CD1c-positive myeloid dendritic cell (primary cell): ENCODE results near the gene MDM4.
"Not testable (repeated sequence)": the region's sequence is repeated elsewhere in the genome, so short reads cannot be mapped to it uniquely, and the experiment has no call there.

ENCODE experiments used
- DNase-seq: peaks from one replicate; pipeline ENCODE4 v3.0.0-alpha.2; 2016; ENCODE audit errors: extremely low spot score

Gene MDM4

DNA sequence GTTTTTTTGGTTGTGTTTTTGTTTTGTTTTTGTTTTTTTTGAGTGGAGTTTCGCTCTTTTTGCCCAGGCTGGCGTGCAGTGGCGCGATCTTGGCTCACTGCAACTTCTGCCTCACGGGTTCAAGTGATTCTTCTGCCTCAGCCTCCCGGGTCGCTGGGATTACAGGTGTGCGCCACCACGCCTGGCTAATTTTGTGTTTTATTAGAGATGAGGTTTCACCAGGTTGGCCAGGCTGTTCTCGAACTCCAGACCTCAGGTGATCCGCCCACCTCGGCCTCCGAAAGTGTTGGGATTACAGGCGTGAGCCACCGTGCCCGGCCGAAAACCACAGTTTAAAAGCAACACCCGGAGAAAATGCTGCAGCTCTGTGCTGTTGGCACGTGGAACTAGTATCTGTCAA is 1.2 kb downstream of the MDM4 start:
- not testable (repeated sequence) for DNase-seq

DNA sequence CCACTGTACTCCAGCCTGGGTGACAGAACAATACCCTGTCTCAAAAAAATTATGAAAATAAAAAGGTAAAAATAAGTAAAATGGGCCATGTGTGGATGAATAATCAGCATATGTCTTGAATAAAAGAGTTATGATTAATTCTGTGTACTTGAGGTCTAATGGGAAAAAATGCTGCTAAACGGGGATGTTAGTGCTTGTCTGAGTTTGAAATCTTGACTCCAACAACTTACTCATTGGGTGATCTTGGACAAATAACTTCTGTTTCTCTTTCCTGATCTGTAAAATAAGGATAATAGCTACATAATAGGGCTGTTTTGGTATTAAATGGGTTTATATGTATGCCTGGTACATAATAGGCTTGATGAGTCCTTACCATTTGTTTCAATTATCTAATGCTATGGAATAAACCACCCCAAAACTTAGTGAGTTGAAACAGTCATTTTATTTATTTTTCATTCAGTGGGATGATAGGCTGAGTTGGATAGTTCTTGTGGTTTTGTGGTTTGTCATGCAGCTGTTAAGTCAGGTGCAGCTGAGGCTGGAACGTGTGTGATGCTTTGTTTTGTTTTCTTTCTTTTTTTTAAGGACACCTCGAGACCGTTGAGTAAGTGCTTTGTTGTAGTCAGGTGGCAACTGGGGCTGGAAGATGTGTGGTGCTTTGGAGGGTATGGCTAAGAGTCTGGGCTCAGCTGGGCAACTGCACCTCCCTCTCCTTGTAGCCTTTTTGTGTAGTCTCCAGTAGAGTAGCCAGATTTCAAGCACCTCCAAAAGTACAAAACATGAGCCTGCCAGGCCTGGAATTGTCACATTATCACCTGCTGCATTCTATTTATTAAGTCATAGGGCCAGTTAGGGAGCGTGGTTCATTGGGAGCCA is 4.9 kb downstream of the MDM4 start:
- peak; percentile 55 for DNase-seq

DNA sequence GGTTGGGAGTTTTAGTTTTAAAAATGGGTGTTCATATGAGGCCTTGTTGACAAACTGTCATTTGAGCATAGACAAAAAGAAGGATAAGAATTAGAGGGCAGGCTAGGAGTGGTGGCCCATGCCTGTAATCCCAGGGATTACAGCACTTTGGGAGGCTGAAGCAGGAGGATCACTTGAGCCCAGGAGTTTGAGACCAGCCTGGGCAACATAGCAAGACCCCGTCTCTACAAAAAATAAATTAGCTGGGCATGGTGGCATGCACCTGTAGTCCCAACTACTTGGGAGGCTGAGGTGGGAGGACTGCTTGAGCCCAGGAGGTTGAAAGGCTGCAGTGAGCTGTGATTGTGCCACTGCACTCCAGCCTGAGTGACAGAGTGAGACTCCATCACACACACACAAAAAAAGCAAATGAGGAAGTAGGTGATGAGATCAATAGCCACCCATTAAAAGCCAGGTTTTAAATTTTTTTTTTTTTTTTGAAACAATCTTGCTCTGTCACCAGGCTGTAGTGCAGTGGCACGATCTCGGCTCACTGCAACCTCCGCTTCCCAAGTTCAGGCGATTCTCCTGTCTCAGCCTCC is 5.8 kb downstream of the MDM4 start:
- DNase-seq: not testable (repeated sequence)

DNA sequence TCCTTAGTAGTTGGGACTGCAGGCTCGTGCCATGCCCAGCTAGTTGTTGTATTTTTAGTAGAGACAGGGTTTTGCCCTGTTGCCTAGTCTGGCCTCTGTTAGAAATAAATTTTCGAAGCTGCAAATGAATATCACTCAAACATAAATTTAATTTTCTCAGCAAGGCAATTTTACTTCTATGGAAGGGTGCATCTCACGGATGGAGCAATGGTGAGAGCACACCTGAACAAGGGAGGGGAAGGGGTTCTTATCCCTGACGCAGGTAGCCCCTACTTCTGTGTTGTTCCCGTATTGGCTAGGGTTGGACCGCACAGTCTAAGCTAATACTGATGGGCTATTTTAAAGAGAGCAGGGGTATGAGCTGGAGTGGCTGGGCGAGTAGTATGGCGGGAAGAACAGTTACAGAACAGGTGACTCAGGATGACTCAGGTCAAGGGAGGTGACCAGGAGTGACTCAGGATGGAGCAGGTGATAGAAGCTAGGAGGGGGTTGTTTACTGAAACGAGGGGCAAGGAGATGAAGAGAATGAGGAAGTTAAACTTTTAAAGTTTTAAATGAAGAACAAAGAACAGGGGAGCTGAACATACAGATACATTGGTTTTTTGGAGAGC is 7.5 kb downstream of the MDM4 start:
- no peak for DNase-seq

DNA sequence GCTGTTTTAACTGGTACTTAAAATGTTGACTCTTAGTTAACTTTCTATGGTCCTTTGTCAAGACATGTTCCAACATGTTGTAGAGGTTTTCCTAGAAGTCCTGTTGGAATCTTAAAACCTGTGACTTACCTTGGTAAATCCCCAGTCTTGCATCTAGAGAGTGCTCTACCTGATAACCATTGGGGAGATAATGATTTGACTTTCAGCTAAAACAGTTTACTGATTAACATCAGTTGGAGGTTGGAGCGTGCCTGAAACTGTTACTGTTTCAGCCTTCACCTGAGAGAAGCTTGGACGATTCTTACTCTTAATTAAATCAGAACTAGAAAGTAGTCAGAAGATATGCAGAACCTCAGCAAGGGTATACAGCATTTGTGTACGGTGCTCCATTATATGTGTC is 8.8 kb downstream of the MDM4 start:
- no peak for DNase-seq

DNA sequence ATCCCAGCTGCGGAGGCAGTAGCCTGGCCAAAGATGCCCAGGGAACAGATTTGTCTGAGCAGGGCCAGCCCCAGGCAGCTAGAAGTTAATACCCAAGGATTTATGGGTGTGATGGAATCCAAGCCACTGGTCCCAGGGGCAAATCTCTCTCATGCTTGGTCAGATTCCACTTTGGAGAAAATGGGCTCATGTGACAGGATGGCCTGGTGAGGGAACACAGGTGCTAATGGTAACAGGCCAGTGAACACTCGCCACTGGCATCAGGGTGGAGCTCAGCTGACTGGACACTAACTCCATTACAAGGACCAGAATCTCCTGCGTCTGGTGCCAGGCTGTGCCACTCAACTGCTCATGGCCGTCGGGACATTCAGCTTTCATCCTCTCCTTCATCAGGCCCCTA is 12.0 kb downstream of the MDM4 start:
- DNase-seq: no peak

DNA sequence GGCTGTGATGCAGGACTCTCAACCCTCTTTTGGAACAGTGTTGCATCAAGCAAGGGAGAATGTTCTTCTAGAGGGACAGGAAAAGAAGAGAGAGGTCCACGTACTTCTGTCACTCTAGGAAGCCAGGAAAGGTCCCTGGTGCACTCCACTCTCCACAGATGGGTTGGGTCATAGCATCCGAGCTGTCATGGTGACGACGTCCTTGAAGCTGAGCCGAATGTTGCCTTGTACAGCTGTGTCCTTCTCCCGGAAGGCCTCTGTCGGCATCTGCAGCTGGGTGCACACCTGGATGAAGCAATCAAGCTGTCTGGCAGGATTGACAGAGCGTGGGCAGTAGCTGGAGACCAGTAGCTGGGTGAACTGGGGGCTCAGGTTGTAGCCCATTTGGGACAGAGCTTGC is 12.5 kb downstream of the MDM4 start:
- DNase-seq: no peak

DNA sequence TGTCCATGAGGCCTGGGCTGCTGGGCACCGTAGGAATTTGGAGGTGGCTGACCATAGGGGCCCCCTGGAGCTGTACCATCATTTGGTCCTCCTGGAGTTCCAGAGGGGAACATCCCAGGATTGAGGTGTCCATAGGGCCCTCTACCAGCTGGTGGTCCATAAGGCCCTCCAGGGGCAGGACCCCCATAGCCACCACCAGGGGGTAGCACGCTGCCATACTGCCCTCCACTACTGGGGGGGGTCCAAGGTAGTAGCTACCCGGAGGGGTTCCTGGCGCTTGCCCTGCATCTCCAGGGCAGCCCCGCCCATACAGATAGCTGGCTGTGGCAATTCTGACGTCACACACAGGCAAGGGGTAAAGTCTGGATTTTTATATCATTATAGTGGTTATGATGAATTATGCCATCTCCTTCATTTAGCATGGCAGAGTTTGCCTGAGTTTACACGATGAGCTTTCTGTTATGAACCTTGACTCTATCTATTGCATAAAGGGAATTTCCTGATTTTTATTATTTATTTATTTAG is 13.2 kb downstream of the MDM4 start:
- DNase-seq: no peak

DNA sequence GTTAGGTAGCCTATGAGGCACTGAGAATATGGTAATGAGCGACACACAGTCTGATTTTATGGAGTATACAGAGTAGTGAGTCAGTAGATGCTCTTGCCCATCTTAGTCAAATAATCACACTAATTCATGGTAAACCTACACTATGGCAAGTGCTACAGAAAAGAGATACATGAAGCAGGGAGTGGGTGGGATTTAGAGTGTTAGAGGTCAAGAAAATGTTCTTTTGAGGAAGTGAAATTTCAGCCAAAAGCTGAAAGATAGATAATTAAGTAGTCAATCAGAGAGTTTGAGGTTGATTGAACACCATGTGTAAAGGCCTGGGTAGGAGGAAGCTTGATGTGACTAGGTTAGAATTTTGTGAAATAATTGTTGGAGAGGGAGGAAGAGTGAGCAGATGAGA is 14.7 kb downstream of the MDM4 start:
- peak; percentile 86 for DNase-seq

DNA sequence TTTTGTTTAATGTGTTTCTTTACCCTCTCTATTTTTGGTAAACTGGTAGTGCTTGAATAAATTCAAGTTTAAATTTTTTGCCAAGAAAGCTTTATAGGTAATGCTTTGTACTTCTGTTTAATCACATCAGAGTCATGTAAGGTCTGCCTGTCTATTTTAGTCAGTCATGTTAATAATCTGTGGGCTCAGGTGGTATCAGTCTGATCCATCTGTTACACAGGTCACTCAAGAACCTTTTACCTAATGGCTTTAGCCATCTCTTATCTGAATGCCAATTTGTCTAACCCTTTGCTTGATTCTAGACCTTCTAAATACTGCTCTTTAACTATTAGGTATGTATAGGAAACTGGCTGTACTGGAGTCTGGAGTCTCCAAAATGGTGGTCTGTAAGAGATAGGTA is 16.6 kb downstream of the MDM4 start:
- no peak for DNase-seq

DNA sequence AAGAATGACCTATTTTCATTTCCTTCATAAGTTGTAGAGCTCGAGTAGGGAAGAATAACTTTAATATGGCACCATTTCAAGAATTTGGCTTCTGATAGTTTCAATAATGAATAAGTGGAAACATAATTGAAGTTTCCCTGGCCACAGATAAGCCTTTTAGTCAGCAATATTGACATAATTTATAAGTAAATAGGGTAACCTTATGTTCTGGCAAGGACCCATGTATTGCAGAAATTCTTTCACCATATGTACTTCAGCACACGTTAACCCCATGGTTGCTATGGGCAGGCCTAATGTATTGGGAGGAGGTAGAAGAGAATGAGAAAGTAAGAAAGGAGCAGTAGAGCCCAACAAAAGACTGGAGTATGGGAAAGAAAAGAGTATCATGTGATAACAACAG is 25.4 kb downstream of the MDM4 start:
- no peak for DNase-seq

DNA sequence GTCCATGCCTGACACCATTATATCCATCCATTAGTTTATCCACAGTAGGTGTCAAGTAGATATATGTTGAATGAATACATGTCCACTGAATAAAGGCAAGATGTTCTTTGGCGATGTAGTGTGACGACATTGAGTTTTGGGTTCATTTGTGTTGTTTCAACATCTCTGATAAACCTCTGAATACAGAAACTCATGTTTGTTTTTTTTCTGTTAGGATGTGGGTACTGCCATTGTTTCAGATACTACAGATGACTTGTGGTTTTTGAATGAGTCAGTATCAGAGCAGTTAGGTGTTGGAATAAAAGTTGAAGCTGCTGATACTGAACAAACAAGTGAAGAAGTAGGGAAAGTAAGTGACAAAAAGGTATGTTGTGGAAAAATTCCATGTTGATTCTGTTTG is 28.1 kb downstream of the MDM4 start:
- no peak for DNase-seq

DNA sequence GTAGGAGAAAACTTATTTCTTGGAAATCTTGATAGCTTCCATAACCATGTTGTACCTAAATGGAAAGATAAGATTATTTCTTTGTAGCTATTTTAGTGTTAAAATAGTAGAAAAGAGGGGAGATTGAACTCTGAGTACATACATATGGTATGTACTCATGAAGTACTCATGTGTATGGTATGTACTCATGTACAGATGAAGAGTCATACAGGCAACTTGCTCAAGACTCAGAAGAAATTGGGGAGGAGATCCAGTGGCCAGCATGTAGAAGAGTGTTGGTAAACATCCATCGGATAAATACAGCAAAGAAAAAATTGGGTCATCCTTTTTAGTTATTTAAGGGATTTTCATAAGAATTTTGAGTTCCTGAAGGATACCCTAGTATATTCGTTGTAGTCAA is 29.0 kb downstream of the MDM4 start:
- no peak for DNase-seq

DNA sequence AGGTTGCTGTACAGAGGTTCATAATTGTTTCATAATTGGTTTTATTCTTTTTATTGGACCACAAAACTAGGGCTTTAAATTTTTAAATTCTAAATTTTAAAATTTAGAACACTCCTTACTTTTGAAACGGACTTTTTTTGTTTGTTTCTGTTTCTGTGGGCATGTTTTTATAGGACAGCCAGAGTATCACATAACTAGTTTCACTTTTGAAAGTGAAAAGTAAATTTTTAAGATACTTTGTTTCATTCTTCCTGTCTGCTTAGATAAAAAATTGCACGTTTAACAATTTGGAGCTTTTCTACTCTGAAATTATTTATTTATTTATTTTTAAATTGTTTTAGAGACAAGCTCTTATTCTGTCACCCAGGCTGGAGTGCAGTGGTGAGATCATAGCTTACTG is 29.7 kb downstream of the MDM4 start:
- no peak for DNase-seq

DNA sequence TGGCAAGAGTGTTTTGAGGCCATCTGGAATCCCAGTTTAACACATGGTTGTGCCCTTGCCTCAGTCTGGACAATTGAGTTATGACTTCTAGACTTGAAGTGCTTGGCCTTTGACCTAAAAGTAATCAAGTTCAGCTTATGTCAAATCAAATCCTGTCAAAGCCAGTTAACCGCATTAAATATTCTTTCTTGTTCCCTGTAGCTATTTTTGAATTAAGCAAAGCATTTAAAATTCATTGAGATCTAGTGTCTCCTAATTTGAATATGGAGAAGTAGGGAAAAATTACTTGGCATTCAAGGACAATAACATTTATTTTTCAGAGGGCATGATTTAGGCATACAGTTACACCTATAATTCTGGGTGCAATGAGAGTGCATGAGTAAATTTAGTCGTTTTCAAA is 32.1 kb downstream of the MDM4 start:
- DNase-seq: no peak

DNA sequence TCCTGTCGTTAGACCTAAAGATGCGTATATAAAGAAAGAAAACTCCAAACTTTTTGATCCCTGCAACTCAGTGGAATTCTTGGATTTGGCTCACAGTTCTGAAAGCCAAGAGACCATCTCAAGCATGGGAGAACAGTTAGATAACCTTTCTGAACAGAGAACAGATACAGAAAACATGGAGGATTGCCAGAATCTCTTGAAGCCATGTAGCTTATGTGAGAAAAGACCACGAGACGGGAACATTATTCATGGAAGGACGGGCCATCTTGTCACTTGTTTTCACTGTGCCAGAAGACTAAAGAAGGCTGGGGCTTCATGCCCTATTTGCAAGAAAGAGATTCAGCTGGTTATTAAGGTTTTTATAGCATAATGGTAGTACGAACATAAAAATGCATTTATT is 33.1 kb downstream of the MDM4 start:
- no peak for DNase-seq

DNA sequence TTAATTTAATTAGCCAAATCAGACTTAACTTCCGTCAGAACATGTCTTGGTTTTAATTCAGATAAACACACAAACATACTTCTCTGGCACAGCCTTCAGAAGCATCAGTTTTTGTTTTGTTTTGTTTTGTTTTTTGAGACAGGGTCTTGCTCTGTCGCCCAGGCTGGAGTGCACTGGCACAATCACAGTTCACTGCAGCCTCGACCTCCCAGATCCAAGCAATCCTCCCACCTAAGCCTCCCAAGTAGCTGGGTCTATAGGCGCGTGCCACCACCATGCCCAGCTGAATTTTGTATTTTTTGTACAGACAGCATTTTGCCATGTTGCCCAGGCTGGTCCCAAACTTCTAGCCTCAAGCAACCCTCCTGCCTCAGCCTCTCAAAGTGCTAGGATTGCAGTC is 34.7 kb downstream of the MDM4 start:
- no peak for DNase-seq

DNA sequence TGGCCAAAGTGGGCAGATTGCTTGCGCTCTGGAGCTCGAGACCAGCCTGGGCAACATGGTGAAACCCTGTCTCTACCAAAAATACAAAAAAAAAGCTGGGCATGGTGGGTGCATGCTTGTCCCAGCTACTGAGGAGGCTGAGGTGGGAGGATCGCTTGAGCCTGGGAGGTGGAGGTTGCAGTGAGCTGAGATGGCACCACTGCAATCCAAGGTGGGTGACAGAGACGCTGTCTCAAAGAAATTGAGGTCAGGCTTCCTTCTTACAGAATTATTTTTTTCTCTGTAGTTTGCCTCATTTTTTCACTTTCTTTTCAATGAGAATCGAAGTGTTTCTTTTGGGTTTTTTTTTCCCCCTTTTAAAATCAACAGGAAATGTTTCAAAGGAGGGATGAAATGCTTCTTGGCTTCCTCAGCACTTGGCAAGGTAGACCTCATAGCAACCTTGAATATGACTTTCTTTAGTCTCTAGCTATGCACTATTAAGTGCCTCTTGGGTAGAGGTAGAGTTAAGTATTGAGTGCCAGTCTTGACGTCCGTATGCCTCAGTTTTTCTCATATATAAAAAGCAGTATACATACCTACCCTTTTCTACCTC is 40.3 kb downstream of the MDM4 start:
- DNase-seq: no peak

DNA sequence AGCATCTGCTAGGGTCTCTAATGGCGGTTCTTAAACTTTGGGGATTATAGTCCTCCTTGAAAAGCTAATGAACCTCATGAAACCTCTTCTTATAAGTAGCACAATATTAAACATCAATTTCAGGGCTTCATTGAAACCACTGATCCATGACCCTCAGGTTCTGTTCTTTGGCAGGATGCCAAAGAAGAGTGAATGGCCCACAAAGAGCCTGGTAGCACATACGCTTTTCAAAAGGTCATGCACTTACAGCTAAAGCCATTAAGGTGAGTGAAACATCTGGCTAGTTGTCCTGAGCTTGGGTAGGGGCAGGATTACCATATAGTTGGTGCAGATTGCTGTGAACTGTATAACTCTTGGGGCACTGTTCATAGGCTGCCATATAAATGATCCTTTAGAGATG is 42.3 kb downstream of the MDM4 start:
- no peak for DNase-seq

DNA sequence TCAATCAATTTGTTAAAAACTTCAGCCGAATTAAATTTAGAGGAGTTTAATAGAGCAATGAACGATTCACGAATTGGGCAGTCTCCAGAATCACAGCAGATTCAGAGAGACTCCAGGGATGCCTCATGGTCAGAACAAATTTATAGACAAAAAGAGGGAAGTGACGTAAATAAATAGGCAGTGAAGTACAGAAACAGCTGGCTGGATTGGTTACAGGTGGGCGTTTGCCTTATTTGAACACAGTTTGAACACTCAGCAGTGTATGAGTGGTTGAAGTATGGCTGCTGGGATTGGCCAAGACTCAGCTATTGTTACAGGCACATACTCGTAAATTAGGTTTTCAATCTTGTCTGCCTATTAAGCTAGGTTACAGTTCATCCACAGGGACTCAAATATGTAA is 43.8 kb downstream of the MDM4 start:
- DNase-seq: peak; percentile 43

DNA sequence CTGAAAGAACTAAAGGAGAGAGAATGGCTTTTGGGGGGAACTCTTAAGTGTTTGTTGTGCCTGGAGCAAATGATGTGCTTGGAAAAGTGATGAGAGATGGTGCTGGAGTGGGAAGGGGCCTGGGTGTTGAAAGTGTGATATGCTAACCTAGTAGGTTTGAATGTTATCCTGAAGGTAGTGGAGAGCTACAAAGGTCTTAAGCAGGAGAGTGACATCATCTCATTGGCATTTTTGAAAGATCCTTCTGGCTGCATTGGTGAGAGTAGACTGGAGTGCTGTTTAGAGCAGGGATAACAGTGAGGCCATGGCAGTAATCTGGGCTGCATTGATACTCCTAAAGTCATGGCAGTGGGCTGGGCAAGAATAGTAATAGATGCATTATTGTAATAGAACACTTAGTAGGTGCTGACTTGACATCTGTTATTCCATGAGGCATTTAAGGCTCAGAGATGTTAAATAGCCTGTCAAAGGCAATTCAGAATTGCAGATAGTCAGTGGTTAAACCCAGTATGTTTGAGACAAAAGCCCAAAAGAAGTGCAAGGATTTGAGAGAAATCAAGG is 44.5 kb downstream of the MDM4 start:
- no peak for DNase-seq
